Neural cell (in vitro differentiated cells): Measurements from ENCODE around the gene CBR3.
"Not testable (repeated sequence)": the region's sequence is repeated elsewhere in the genome, so short reads cannot be mapped to it uniquely, and the experiment has no call there.

ENCODE experiments used
- CTCF ChIP-seq: fragments of 450-650 bp; IDR thresholded peaks from 2 replicates; pipeline ENCODE4 v1.5.1; 2014; ENCODE audit warnings: antibody characterized with exemption, mild to moderate bottlenecking, moderate library complexity; ENCODE audit not compliant: poor library complexity, severe bottlenecking
- EP300 ChIP-seq: fragments of 450-650 bp; conservative IDR thresholded peaks from 2 replicates; pipeline ENCODE4 v1.6.1; 2014; ENCODE audit warnings: antibody characterized with exemption, mild to moderate bottlenecking, moderate library complexity; ENCODE audit not compliant: poor library complexity, severe bottlenecking
- TAF1 ChIP-seq: IDR thresholded peaks from 2 replicates; pipeline ENCODE4 v1.6.1; 2012; ENCODE audit warnings: low read depth

DNA sequence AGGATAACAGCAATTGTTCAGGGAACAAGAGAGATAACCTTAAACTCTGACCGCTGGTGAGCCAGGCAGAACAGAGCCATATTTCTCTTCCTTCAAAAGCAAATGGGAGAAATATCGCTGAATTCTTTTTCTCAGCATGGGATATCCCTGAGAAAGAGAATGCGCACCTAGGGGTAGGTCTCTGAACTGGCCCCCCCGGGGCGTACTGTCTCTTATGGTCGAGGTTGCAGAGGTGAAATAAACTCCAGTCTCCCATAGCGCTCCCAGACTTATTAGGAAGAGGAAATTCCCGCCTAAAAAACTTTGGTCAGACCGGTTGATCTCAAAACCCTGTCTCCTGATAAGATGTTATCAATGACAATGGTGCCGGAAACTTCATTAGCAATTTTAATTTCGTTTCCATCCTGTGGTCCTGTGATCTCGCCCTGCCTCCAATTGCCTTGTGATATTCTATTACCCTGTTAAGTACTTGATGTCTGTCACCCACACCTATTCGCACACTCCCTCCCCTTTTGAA is 35.1 kb upstream of the CBR3 start:
- TF ChIP-seq EP300, CTCF, TAF1: not testable (repeated sequence)
